GM20431 (cell line): ENCODE data around the gene ST6GALNAC6.
"Not testable (repeated sequence)": the region's sequence is repeated elsewhere in the genome, so short reads cannot be mapped to it uniquely, and the experiment has no call there.

Experiments used
- in situ Hi-C: fragments of 300-500 bp; cut with MseI, MboI; formaldehyde crosslinking; loops from one replicate; pipeline ENCODE4 v1.15.0; 2020; ENCODE audit warnings: low sequenced_read_pairs; ENCODE audit not compliant: unreplicated experiment

The ST6GALNAC6 gene

DNA sequence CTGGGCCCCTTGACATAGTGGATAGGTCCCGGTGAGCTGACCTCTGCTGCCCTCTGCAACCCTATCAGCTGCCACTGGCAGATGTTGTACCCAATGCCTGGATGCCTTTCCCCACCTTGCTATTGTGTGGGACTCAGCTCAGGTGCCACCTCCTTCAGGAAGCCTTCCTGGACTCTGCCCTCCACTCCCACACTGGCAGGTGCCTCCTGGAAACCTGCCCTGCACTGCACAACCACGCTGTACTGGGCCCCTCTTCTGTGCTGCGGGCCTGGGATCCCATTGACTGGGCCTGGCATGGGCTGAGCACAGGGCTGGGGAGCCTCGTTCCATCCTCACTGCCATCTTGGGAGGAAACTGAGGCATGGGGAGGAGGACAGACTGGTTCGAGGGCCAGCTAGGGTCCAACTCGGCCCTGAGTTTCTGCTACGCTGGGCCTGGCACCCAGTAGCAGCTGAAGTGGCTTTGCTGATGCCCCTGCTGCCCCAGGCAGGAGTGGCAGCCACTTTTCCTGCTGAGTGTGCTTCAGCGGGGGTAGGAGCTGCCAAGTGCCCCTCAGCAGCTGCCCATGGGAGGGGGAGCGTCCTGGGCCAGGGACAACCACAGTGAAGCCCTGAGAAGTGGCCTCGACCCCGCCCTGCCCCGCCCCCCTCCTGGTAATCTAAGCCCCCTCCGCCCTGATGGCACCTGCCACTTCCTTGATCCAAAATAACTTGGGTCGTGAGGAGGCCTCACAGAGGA, 23.2 kb downstream of the ST6GALNAC6 start:
- in situ Hi-C loops, result no loop called here

DNA sequence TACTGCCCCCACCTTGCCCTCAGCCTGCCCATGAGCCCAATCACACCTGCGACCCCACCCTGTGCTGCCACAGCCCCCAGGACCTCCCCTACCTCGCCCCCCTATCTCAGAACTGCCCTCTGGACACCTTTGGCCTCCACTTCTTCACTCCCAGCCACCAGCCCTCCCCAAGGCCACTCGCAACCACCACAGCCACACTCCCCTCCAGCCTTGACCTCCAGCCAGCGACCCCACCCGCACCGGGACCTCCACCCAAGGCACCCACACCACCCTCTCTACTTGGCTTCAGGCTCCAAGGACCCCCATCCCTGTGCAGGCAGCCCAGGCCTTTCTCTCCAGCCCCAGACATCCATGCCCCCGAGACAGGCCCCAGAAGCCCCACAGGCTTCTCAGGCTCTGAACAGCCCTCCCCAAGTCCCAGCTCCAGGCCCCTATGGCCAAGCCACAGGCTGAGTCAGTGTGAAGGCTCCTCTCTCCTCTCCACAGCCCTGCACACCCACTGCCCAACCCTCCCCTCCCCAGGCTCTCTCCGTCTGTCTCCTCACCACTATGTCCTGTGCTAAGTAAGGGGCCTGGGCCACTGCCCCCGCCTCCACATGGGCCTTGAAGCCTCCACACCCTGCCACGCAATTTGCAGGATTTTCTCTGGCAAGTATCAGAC, 24.0 kb downstream of the ST6GALNAC6 start:
- in situ Hi-C loops, result no loop called here

DNA sequence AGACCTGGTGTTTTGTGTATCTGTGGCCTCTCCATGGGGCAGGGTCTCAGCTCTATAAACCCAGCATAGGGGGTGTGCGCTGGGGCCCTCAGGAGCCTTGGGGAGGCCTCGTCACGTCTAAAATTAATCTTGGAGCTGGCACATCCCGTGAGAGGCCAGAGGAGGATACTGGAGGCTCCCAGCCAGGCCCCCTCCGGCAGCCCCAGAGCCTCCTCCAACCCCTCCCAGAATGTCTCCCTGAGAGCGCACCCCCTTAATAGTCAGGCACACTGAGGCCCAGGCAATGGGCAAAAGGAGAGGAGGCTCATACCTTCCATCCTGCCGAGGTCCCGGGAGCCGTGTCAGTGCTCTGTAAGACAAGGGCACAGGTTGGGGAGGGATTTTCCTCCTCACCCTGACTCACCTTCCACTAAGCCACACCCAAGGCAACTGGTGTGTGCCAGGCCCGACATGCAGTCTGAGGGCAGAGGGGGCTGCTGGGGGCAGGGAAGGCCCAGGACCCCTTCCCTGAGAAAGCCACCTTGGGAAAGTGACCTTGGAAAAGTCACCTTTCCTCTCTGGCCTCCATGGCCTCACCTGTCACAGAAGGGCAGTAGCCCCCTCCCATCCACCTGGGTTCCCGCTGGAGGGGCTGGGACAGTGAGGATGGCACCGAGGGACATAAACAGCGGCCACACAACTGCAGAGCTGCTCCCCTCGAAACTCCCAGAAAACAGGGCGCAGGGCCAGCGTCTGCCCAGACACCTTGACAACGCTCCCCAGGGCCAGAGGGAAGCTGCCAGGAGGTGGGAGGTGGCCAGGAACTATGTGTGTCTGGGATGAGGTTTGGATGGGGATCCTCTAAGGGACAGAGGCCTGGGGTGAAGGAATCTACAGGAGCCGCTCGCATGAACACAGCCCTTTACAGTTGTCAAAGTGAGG, 24.8 kb downstream of the ST6GALNAC6 start:
- in situ Hi-C loops, result no loop called here

DNA sequence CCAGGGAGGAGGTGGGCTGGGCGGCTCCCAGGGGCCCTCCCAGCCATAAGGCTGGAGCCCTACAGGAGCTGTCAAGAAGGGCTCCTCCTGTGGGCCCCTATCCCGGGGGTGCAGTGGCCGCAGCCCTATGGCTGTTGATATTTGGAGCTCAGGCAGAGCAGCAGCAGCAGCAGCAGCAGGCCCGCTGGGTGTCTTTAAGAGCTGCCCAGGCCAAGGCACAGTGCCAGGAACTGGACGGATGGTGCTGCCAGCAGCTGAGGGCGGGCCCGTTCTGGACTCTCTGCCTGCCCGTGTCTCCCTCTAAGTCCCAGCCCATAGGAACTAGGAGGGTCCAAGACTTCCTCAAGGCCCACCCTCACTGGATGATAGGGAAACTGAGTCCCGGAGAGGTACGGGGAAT, 25.5 kb downstream of the ST6GALNAC6 start:
- in situ Hi-C loops, result no loop called here

DNA sequence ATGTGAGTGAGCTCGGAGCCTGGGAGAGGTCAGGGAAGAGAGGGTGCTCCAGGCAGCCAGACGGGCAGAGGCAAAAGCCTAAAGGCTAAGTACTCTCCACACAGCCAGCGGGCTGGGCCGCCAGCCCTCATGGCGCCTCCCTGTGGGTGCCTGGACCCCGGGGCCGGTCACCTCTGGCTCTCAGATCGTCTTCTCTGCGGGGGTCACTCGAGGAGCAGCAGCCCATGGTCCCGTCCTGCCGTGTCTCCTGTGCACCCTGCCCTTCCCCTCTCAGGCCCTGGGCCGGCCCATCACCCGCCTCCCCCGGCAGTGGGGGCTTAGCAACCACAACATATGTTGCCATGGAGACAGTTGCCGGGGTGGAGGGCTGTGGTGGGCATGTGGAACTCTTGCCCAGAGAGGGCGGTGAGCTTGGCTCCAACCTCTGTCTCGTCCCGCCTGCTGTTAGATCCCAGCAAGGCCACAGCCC, 26.1 kb downstream of the ST6GALNAC6 start:
- in situ Hi-C loops, result no loop called here

DNA sequence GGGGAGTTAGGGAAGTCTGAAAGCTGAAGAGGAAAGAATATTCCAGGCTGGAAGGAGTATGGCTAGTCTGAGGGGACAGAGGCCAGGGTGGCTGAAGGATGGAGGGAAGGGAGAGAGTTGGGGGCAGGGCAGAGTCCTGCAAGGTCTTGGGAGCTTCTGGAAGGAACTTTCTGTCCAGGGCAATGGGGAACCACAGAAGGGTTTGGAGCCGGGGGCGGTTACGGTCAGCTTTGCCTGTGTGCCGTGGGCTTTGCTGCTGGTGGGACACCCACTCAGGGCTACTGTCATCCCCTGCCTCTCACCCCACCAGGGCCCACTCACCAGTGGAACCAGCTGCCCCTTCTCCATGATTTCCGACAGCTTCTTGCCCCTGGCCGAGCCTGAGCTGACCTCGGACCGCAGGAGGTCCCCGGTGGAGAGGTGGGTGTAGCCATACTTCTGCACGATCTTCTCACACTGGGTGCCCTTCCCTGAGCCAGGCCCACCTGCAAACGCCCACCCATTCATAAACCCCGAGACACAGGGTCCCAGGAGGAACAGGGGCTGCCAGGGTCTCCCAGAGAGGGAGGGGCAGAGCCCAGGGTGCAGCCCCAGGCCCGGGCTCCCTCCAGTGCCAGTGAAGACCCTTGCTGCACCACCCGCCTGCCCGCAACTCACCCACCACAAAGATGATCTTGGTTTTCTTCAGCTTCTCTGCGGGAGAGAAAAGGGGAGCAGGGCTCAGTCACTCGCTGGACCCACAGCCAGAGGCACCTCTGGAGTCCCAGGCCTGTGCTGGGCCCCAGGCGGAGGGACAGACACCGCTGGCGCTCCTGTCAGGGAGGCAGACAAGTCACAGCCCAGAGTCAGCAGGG, 26.8 kb downstream of the ST6GALNAC6 start:
- in situ Hi-C loops, result no loop called here

DNA sequence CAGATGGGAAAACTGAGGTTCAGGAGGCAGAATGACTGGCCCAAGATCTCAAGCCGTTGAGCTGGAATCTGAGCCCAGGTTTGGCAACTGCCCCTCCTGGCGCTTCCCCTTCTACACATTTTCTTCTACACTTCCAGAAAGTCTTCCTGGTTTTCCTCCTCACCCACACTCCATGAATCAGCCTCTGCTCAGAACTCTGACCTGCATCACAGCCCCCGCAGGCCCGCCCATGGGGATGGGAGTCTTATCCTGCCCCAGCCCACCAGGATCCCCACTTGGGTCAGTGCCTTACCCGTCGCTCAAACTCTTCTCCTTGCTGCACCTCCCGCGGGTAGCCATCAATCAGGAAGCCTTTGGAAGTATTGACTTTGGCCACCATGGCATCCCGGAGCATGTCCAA, 27.9 kb downstream of the ST6GALNAC6 start:
- in situ Hi-C loops, result no loop called here

DNA sequence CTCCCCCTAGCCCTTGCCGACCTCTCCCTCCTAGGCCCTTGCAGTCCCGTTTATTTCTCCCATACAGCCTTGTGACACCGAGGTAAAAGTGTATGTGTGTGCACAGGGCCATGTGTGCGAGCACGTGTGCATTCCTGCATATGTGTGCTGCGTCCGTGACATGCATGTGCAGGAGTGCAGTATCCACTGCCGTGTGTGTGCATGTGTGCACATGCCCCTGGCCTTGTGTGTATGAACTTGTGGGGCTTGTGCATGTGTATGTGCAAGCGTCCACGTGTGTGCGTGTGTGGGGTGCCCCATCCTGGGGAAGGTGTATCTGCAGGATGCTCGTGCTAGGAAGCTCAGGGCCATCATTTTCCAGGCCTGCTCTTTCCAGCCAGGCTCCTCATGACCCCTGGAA, 28.5 kb downstream of the ST6GALNAC6 start:
- in situ Hi-C loops, result no loop called here

DNA sequence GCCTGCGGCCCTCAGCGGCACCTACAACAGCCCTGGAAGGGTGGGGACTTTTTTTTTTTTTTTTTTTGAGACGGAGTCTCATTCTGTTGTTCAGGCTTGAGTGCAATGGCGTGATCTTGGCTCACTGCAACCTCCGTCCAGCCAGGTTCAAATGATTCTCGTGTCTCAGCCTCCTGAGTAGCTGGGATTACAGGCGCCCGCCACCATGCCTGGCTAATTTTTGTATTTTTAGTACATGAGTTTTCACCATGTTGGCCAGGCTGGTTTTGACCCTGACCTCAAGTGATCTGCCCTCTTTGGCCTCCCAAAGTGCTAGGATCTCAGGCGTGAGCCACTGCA, 29.3 kb downstream of the ST6GALNAC6 start:
- in situ Hi-C loops, result not testable (repeated sequence)

DNA sequence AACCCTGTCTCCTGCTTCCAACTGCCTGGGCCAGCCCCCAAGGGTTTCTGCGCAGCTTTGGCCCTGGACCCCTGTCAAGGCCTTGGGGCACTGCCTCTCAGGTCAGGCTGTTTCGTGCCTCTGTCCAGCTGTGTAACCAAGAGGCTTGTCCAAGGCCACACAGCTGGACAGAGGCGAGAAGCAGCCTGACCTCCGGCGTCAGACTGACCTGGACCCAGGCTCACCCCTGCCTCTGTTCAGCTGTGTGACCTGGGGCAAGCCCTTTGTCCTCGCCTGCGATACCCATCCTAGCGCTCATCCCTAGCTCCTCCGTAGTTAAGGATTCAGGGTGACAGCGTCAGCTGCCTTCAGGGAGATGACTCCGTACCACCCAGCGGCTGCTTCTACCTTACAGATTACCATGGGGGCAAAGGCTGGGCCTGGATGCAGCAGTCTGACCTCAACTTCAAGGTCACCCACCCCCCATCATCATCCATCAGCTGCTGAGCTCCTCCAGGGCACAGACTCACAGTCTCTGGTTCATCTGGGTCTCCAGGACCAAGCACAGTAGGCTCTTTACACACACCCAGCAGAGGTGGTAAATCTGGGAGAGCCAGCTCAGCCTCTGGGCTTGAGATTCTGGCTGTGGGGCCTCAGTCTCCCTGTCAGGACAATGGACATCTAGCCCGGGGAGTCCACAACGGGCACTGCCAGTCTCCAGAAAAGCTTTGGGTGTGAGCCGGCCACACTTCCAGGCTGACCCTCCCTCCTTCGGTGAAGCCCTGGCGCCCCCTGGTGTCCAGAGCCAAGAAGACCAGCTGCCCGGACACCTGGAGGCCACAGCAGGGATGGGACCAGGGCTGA, 29.9 kb downstream of the ST6GALNAC6 start:
- in situ Hi-C loops, result no loop called here

DNA sequence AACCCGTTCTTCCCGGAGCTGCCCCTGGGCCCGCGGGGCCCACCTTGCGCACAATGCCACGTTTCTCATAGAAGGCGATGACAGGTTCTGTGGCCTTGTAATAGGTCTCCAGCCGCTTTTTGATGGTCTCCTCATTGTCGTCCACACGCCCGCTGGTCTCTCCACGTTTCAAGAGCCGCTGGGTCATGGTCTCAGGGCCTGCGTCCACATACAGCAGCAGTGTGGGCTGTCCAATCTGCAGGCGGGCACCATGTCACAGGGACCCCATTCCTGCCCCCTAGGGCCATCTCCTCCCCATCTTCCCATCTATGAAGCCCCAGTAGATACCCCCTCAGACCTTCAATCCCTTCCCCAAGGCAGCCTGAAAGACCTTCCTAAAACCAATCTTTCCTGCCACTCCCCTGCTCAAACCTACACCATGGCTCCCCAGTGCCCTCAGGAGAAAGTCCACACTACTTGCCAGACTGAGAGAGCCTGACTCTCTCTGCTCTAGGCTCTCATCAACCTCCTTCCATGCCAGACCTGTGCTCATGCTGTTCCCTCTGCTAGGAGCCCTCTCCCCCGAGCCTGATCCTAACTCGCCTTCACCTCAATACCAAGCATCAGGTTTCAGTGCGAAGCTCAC, 31.0 kb downstream of the ST6GALNAC6 start:
- in situ Hi-C loops, result no loop called here

DNA sequence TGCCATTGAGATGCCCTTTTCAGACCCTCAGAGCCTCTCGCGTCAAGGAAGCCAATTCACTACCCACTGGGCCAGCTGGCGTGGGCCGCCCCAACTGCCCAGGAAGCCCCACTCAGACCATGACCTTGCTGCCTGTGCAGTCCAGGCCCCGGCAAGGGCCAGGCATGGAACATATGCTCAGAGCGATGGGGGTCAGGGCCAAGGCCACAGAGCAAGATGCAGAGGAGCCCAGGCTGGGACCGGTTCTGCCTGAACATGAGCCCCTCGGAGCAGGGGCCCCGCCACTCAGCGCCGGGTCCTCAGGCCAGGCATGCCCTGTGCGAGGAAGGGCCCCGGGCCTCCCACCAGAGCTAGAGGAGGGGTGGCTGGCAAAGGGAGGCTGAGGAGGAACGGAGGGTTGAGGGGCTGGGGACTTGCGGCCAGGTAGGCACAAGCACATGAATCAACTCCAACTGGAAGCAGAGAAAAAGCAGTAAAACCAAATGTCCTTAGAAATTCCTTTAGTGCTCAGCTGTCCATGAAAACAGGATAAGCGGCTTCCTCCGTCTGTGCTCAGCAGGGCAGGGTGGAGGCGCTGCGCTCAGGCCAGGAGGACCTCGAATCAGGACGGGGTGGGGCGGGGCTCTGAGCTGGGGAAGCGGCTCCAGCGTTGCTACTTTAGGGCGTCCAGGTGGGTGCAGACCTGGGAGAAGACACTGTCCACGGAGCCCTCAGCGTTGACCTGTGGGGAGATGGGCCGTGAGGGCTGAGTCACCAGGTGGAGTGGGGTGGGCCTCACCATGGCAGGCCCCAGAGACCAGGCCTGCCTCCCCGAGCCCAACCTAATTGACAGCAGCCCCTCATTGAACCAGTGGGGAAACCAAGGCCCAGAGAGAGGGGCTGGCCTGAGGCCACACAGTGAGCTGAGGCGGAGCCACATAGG, 31.8 kb downstream of the ST6GALNAC6 start:
- in situ Hi-C loops, result no loop called here

DNA sequence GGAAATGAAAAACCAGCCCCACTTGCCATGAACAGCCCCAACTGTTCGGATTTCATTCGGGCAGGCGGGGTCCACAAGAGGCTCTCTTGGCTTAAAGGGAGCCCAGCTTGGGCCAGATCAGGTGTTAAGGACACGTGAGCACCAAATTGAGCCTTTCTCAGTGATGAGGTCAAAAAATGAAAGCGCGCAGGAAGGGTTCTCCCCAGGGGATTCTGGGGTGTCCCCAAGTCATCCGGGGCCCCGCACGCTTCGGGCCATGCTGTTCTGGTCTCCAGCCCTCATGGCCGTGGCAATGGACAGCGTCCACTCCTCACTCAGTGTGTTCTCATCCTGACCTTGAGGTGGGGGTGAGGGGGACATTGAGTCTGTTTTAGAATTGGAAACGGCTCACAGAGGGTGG, 32.9 kb downstream of the ST6GALNAC6 start:
- in situ Hi-C loops, result no loop called here

DNA sequence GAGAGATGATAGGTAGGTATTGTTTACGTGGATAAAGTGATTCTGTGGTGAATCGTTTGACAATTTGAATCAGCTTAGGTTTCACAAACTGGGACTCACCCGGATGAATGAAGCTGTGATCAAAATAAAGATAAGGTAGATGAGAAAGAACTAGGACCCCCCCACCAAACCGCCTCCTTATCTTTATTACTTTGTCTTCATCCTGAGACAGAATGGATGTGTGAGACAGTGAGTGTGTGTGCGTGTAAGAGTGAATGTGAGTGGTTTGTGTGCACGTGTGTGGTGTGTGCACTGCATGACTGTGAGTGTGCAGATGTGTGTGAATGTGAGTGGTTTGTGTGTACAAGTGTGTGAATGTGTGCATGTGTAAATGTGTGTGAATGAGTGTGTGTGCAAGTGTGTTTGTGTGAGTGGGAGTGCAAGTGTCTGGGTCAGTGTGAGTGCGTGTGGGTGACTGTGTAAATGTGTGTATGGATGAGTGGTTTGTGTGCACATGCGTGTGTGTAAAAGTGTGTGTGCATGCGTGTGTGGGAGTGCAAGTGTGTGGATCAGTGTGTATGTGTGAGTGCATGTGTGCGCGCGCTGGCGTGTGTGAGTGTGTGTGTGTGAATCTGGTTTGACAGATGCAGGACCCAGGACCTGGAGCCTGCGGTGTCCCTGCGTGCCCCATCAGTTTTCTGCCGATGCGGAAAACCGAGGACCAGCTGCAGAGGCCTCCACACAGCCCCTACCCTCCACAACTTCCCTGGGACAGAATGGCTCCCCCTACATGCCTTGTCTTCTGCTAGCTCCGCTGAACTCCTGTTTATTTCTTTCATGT, 33.5 kb downstream of the ST6GALNAC6 start:
- in situ Hi-C loops, result no loop called here

DNA sequence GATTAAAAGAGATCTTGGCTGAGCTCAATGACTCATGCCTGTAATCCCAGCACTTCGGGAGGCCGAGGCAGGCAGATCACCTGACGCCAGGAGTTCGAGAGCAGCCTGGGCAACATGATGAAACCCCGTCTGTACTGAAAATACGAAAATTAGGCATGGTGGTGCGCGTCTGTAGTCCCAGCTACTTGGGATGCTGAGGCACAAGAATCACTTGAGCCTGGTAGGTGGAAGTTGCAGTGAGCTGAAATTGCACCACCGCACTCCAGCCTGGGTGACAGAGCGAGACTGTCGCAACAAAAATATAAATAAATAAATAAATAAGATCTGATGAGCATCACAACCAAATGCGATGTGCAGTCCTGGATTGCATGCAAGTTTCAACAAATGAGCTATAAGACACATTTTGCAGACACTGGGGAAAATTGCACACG, 36.2 kb downstream of the ST6GALNAC6 start:
- in situ Hi-C loops, result no loop called here

DNA sequence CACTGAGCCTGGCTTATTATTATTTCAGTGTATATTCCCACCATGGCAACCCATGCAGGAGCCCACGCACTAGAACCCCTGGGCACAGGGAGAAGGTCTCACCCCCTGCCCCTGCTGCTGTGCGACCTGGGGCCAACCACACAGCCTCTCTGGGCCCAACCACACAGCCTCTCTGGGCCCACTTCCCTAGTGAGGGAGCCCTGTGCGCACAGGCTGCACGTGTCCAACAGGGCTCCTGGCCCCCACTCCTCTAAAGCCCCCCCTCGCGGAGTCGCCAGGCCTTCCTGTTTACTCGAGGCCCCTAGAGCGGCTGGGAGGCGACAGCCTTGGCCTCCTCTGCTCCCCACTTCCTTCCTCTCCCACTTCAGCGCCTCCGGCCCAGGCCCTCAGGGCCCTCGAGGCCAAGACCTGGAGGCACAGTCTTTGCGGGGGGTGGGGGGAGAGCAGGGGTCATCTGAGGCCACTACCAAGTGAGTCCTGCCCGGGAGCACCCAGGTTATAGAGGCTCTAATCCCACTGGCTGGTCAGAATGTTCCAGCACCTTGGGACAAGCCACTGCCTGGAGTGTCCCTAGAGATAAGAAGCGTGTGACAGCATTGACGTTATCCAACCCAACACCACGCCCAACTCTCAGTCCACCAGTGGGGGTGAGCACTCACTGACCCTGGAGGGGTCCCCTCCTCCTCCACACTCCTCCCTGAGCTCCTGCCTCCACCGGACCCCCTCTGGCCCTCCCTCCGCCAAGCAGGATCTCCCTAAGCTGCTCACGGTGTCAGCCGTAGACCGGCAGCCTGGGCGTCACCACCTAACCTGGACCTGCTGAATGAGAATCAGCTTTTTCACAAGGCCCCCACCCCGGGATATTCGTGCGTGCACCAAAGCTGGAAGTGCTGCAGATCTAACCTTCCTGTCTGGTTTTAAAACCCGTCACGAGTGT, 37.1 kb downstream of the ST6GALNAC6 start:
- in situ Hi-C loops, result no loop called here
